HepG2 (cell line): Measurements from ENCODE around the gene STRBP. TPM values are rescaled to one million over a fixed set of nuclear protein-coding genes. Genes with fewer than 3 reads are reported as not detected.
A peak's percentile ranks its signal among the peaks of the same experiment; 100 is the strongest.

Experiments used
- ATAC-seq: fragments of 200-7000 bp; cut with Tn5 transposase; 3 replicates; pipeline ENCODE4 v1.9.1; 2020; ENCODE audit warnings: mild to moderate bottlenecking, moderate library complexity
- BruUV-seq: library from RNA; stranded (reverse); fragments of 400-500 nt; replicated peaks from 2 replicates; lab custom pipeline; 2021; lab: Mats Ljungman, UMichigan
- CTCF ChIA-PET: fragments of 300-600 bp; formaldehyde crosslinking; extraction: SDS; loops from one replicate; lab custom pipeline; 2021; ENCODE audit warnings: low total read pairs, inconsistent platforms, low intra/inter-chr PET ratio; lab: Yijun Ruan, JAX
- POLR2A ChIA-PET: fragments of 350-600 bp; sonication (Branson Sonifier 250); formaldehyde crosslinking; loops from one replicate; lab custom pipeline; 2020; ENCODE audit warnings: antibody characterized with exemption, inconsistent platforms; lab: Yijun Ruan, JAX
- DNase-seq: peaks from one replicate; pipeline ENCODE4 v3.0.0-alpha.2; 2015; ENCODE audit warnings: low spot score
- FAIRE-seq: peaks from 3 replicates; lab custom pipeline; 2011; peaks lifted over from hg19 to GRCh38; lab: Jason Lieb, UNC
- H2AFZ ChIP-seq: one replicate; pipeline ENCODE4 v1.6.1; 2011; ENCODE audit warnings: low read length, inconsistent platforms
- H3K27ac ChIP-seq: fragments of 300-600 bp; 3 replicates; pipeline ENCODE4 v1.8.0; 2011; ENCODE audit warnings: mixed run types, mild to moderate bottlenecking, mixed read lengths, low read length, inconsistent platforms; ENCODE audit not compliant: insufficient read depth; ENCODE audit errors: extremely low read length
- H3K27me3 ChIP-seq, 2 experiments: fragments of 200-600 bp in 1 of 2; 2 replicates in 1 of 2; 3 replicates in 1 of 2; pipeline versions ENCODE4 v1.6.0 to v1.8.0; 2011; ENCODE audit warnings: low read length in 2 of 2, mild to moderate bottlenecking in 2 of 2, moderate library complexity in 2 of 2, inconsistent platforms in 1 of 2; ENCODE audit not compliant: insufficient read depth in 2 of 2, control insufficient read depth in 1 of 2
- H3K36me3 ChIP-seq, 2 experiments: fragments of 200-600 bp in 1 of 2; replicated peaks in 1 of 2; 2 replicates in 1 of 2; 3 replicates in 1 of 2; pipeline versions ENCODE4 v1.5.1 to v1.8.0; 2011; ENCODE audit warnings: low read length in 2 of 2, inconsistent platforms in 1 of 2; ENCODE audit not compliant: insufficient read depth in 2 of 2, control insufficient read depth in 1 of 2
- H3K4me1 ChIP-seq: 2 replicates; pipeline ENCODE4 v1.5.1; 2012; ENCODE audit warnings: low read length, inconsistent platforms; ENCODE audit not compliant: insufficient read depth
- H3K4me2 ChIP-seq: 2 replicates; pipeline ENCODE4 v1.6.0; 2011; ENCODE audit warnings: low read depth, low read length, inconsistent platforms
- H3K4me3 ChIP-seq, 3 experiments: fragments of 200-600 bp in 1 of 3; sonication (generic), shearing (Covaris generic) in 1 of 3; replicated peaks in 1 of 3; 2 replicates each; pipeline ENCODE4 v1.5.1; 2011 to 2016; ENCODE audit warnings: low read length in 3 of 3, inconsistent platforms in 2 of 3, low read depth in 2 of 3, mild to moderate bottlenecking in 2 of 3, control low read depth in 1 of 3, mixed read lengths in 1 of 3; ENCODE audit not compliant: insufficient read depth in 1 of 3
- H3K79me2 ChIP-seq: one replicate; pipeline ENCODE4 v1.6.1; 2011; ENCODE audit warnings: low read length, inconsistent platforms; ENCODE audit not compliant: insufficient read depth
- H3K9ac ChIP-seq: 2 replicates; pipeline ENCODE4 v1.6.0; 2011; ENCODE audit warnings: mild to moderate bottlenecking, low read depth, low read length, inconsistent platforms; ENCODE audit not compliant: insufficient read depth
- H3K9me3 ChIP-seq: 2 replicates; pipeline ENCODE4 v1.5.1; 2012; ENCODE audit warnings: mild to moderate bottlenecking, low read length
- H4K20me1 ChIP-seq: 2 replicates; pipeline ENCODE4 v1.6.0; 2011; ENCODE audit warnings: inconsistent platforms, mild to moderate bottlenecking, low read length, moderate library complexity; ENCODE audit not compliant: insufficient read depth
- ARNT2 ChIP-seq: sonication (generic); formaldehyde crosslinking; IDR thresholded peaks from 2 replicates; pipeline ENCODE4 v1.8.0; 2022; ENCODE audit warnings: mild to moderate bottlenecking, low read depth, missing genetic modification reagents, moderate library complexity
- CERS6 ChIP-seq: sonication (generic); formaldehyde crosslinking; IDR thresholded peaks from 2 replicates; pipeline ENCODE4 v1.5.0; 2020; ENCODE audit warnings: missing genetic modification reagents
- ELF1 ChIP-seq: sonication (generic); formaldehyde crosslinking; IDR thresholded peaks from 2 replicates; pipeline ENCODE4 v1.4.0; 2020; ENCODE audit warnings: missing genetic modification reagents
- HOXA5 ChIP-seq: sonication (generic); formaldehyde crosslinking; IDR thresholded peaks from 2 replicates; pipeline ENCODE4 v1.4.0; 2020; ENCODE audit warnings: missing genetic modification reagents
- KDM5B ChIP-seq: sonication (generic); formaldehyde crosslinking; IDR thresholded peaks from 2 replicates; pipeline ENCODE4 v1.4.0; 2020; ENCODE audit warnings: missing genetic modification reagents, mild to moderate bottlenecking, borderline replicate concordance
- MATR3 ChIP-seq: sonication (generic); formaldehyde crosslinking; IDR thresholded peaks from 2 replicates; pipeline ENCODE4 v1.4.0; 2020; ENCODE audit warnings: missing genetic modification reagents
- NCOR1 ChIP-seq: fragments of 200-600 bp; sonication (generic); IDR thresholded peaks from 2 replicates; pipeline ENCODE4 v1.7.0; 2017; ENCODE audit warnings: antibody characterized with exemption, low read length, borderline replicate concordance
- REL ChIP-seq: sonication (generic); formaldehyde crosslinking; conservative IDR thresholded peaks from 2 replicates; pipeline ENCODE4 v1.8.0; 2022; ENCODE audit warnings: mild to moderate bottlenecking, missing genetic modification reagents, moderate library complexity
- RXRA ChIP-seq: sonication (generic); formaldehyde crosslinking; IDR thresholded peaks from 2 replicates; pipeline ENCODE4 v1.5.1; 2020; ENCODE audit warnings: missing genetic modification reagents
- RXRB ChIP-seq: IDR thresholded peaks from 2 replicates; pipeline ENCODE4 v1.6.1; 2016; ENCODE audit warnings: borderline replicate concordance, missing genetic modification reagents, missing compliant biosample characterization
- ZC3H4 ChIP-seq: sonication (generic); formaldehyde crosslinking; IDR thresholded peaks from 2 replicates; pipeline ENCODE4 v1.4.0; 2020; ENCODE audit warnings: missing genetic modification reagents, borderline replicate concordance
- ZFX ChIP-seq: sonication (generic); formaldehyde crosslinking; IDR thresholded peaks from 2 replicates; pipeline ENCODE4 v1.4.0; 2020; ENCODE audit warnings: mild to moderate bottlenecking, low read depth, missing genetic modification reagents, moderate library complexity
- ZFY ChIP-seq: sonication (generic); formaldehyde crosslinking; IDR thresholded peaks from 2 replicates; pipeline ENCODE4 v1.4.0; 2020; ENCODE audit warnings: missing genetic modification reagents
- ZNF24 ChIP-seq: fragments of 450-650 bp; IDR thresholded peaks from 2 replicates; pipeline ENCODE4 v1.6.1; 2017; ENCODE audit warnings: antibody characterized with exemption, mild to moderate bottlenecking
- ZNF382 ChIP-seq: sonication (generic); formaldehyde crosslinking; IDR thresholded peaks from 2 replicates; pipeline ENCODE4 v1.5.0; 2020; ENCODE audit warnings: missing genetic modification reagents, mild to moderate bottlenecking, borderline replicate concordance
- ZNF460 ChIP-seq: sonication (generic); formaldehyde crosslinking; IDR thresholded peaks from 2 replicates; pipeline ENCODE4 v1.5.1; 2020; ENCODE audit warnings: missing genetic modification reagents, mild to moderate bottlenecking, borderline replicate concordance
- ZNF644 ChIP-seq: IDR thresholded peaks from 2 replicates; pipeline ENCODE4 v1.6.1; 2016; ENCODE audit warnings: low read depth
- WGBS: methylation state at CpG from one replicate; pipeline ENCODE4 v1.1.6; 2017; ENCODE audit warnings: low lambda C conversion rate; 5-methylcytosine and 5-hydroxymethylcytosine counted together
- in situ Hi-C: cut with HindIII; loops from 2 replicates; pipeline ENCODE4 v1.10.0; 2017; ENCODE audit warnings: low pct_unique_long_range_greater_than_20kb; ENCODE audit not compliant: extremely low pct_ligation_motif_present
- intact Hi-C: fragments of 100-400 bp; cut with micrococcal nuclease; formaldehyde crosslinking; loops from one replicate; pipeline ENCODE4 v1.10.0; 2022; ENCODE audit not compliant: unreplicated experiment
- polyA plus RNA-seq, 8 experiments: library from polyadenylated mRNA; depleted of rRNA in 3 of 8; stranded (reverse) in 7 of 8; unstranded in 1 of 8; fragments of >200 nt; fragmentation: Illumina TruSeq in 4 of 8; extraction: Trizol in 4 of 8; gene quantifications; 2 replicates each; pipeline versions ENCODE4 v1.2.1 to v1.2.3, GENCODE V29; 2011 to 2016; ENCODE audit warnings: low read depth in 4 of 8, missing spikeins in 1 of 8, mixed read lengths in 1 of 8; ENCODE audit not compliant: insufficient read depth in 1 of 8
- total RNA-seq, 5 experiments: library from RNA; depleted of rRNA; stranded (reverse); fragments of >200 nt; fragmentation: Illumina TruSeq; extraction: Trizol; gene quantifications; 2 replicates each; pipeline ENCODE4 v1.2.3, GENCODE V29; 2016; ENCODE audit warnings: low read depth in 1 of 5
- TF ChIP-seq, protein P1 (sequence below): sonication (generic); formaldehyde crosslinking; IDR thresholded peaks from 2 replicates; pipeline ENCODE4 v1.9.0; 2021; ENCODE audit warnings: missing genetic modification reagents, mild to moderate bottlenecking, borderline replicate concordance

Gene STRBP
- total and polyA plus RNA-seq, 2 of the 13 experiments (the other 11 are each of a cell fraction or from before 2014, with no cell fraction given), result 14.5 to 38.5 TPM

DNA sequence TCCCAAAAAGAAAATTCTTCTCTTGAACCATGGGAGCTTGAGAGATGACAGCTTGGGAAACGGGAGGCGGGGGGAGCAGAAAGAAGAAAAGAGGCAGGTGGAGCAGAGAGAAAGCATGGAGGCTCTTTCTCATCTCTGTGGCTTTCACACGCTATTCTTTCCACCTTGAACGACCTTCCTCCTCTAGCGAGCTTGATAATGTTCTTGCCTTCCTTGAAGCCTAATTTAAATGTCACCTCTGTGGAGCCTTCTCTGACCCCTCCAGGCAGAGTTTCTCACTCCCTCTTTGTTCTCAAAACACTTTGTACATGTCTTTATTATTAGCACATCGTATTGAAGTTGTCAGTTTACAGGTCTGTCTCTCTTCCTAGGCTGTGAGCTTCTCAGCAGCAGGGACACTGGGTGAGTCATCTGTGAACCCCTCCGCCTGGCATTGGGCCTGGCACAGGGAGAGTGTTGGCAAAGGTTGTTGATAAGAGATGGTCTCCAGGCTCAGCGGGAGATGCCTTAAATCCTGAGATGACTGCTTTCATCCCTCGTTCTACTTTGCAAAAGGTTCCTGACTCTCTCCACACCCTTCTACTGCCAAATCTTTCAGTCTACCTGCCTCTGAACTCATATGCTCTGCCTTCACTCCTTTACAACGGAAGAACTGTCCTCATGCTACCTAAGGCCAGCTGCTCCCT is 14.1 kb upstream of the STRBP start:
- peaks cover under 1 to 34% of the 10 kb centered on the region in 2 experiments; a peak in 4 of 5 replicates for H3K27me3 ChIP-seq
- H4K20me1 ChIP-seq, result no peaks in the 10 kb centered on the region
- 12% methylated on average over 10 of the region's 10 CpGs for WGBS
- FAIRE-seq, result no peak
- CTCF ChIA-PET, result no interaction called here
- intact Hi-C loops, result no loop called here
- no peak for DNase-seq
- H3K27ac ChIP-seq, result no peak overlapping the region
- H3K4me1 ChIP-seq, result no peaks in the 10 kb centered on the region
- peak; percentile 38; the same call in 2 of the 3 replicates for ATAC-seq
- no TSS peak for BruUV-seq
- in situ Hi-C loops, result no loop called here
- no peak overlapping the region for H3K4me3 ChIP-seq
- no peak overlapping the region for H3K4me2 ChIP-seq
- H2AFZ ChIP-seq, result no peak overlapping the region
- no peaks in the 10 kb centered on the region for H3K79me2 ChIP-seq
- TF ChIP-seq ZFY (CRISPR knock-in tag) (no peak), MATR3 (CRISPR knock-in tag) (no peak), NCOR1 (no peak), ELF1 (CRISPR knock-in tag) (no peak), ZFX (CRISPR knock-in tag) (no peak), ZNF382 (no peak), KDM5B (CRISPR knock-in tag) (no peak), ZNF24 (no peak), ZNF460 (CRISPR knock-in tag) (no peak), ZC3H4 (CRISPR knock-in tag) (no peak), ARNT2 (CRISPR knock-in tag) (no peak), HOXA5 (CRISPR knock-in tag) (no peak), REL (CRISPR knock-in tag) (no peak), RXRA (no peak), ZNF644 (CRISPR knock-in tag) (no peak), RXRB (CRISPR knock-in tag) (no peak), CERS6 (CRISPR knock-in tag) (no peak)
- TF ChIP-seq, protein P1, sequence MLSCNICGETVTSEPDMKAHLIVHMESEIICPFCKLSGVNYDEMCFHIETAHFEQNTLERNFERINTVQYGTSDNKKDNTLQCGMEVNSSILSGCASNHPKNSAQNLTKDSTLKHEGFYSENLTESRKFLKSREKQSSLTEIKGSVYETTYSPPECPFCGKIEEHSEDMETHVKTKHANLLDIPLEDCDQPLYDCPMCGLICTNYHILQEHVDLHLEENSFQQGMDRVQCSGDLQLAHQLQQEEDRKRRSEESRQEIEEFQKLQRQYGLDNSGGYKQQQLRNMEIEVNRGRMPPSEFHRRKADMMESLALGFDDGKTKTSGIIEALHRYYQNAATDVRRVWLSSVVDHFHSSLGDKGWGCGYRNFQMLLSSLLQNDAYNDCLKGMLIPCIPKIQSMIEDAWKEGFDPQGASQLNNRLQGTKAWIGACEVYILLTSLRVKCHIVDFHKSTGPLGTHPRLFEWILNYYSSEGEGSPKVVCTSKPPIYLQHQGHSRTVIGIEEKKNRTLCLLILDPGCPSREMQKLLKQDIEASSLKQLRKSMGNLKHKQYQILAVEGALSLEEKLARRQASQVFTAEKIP (CRISPR knock-in tag), result no peak
- peaks cover 6% of the 10 kb centered on the region; the same call in 1 of the 2 replicates for H3K9me3 ChIP-seq
- no peaks in the 10 kb centered on the region for H3K36me3 ChIP-seq
- POLR2A ChIA-PET, result no interaction called here
- H3K9ac ChIP-seq, result no peak overlapping the region
